Adipocyte (in vitro differentiated cells): Measurements from ENCODE around the gene OSGIN1.

Source experiments
- DNase-seq: peaks from one replicate; pipeline ENCODE4 v3.0.0-alpha.2; 2015; ENCODE audit warnings: low read depth
- H3K27me3 ChIP-seq: replicated peaks from 2 replicates; pipeline ENCODE4 v1.7.0; 2013; ENCODE audit warnings: mild to moderate bottlenecking, low read length, moderate library complexity; ENCODE audit not compliant: control insufficient read depth, insufficient read depth
- H3K36me3 ChIP-seq: 2 replicates; pipeline ENCODE4 v1.7.0; 2013; ENCODE audit warnings: low read length, mild to moderate bottlenecking, moderate library complexity; ENCODE audit not compliant: control insufficient read depth, insufficient read depth, severe bottlenecking
- H3K4me1 ChIP-seq: 2 replicates; pipeline ENCODE4 v1.7.0; 2013; ENCODE audit warnings: mild to moderate bottlenecking, low read length, moderate library complexity; ENCODE audit not compliant: control insufficient read depth, insufficient read depth
- H3K4me3 ChIP-seq: 2 replicates; pipeline ENCODE4 v1.7.0; 2013; ENCODE audit warnings: mild to moderate bottlenecking, low read length, moderate library complexity
- H3K9ac ChIP-seq: 2 replicates; pipeline ENCODE4 v1.7.0; 2013; ENCODE audit warnings: mild to moderate bottlenecking, low read length, moderate library complexity
- H3K9me3 ChIP-seq: 2 replicates; pipeline ENCODE4 v1.7.0; 2013; ENCODE audit warnings: mild to moderate bottlenecking, low read length, moderate library complexity; ENCODE audit not compliant: control insufficient read depth

The OSGIN1 gene, protein sequence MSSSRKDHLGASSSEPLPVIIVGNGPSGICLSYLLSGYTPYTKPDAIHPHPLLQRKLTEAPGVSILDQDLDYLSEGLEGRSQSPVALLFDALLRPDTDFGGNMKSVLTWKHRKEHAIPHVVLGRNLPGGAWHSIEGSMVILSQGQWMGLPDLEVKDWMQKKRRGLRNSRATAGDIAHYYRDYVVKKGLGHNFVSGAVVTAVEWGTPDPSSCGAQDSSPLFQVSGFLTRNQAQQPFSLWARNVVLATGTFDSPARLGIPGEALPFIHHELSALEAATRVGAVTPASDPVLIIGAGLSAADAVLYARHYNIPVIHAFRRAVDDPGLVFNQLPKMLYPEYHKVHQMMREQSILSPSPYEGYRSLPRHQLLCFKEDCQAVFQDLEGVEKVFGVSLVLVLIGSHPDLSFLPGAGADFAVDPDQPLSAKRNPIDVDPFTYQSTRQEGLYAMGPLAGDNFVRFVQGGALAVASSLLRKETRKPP

DNA sequence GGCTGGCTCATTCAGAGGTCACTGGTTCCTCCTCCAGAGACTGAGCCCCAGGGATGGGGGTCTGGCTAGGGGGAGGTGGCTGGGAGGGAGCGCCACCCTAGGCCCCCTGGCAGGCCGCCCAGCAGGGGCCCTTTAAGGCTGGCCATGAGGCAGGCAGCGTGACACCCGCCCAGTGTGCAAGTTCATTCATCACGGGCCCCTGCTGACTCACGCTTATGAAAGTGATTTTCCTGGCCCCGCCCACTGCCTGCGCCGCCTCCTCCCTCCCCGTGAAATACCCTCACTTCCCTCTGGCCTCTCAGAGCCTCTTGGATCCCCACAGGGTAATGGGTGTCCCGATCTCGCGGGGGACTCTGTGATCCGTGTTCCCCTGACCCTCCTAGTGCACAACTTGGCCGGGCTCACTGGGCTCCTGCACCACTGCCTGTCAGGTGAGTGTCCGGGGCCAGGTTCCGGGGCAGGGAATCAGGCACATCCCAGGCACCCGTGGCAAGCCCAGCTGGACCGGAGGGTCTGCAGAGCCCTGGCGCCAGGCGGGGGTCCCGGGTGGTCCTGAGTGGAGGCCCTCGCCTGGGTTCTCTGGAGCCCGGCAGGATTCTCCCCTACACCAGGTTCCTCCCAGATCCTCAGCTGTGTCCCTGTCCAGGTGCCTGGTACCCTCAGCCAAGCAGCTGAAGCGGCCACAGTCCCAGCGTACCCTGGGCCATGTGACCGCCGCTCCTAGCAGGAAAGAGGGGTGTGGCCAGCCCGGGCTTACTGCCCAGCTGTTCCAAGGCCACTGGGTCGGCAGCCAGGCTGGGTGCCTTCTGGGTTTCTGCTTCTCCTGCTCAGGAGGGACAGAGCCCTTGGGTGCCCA, at the start of gene OSGIN1:
OSGIN1 (plus strand) TSS at position 301 of the 856 bp plus-strand sequence. CDS start 4,432 bp downstream, outside the sequence.
- H3K9me3 ChIP-seq, result no peaks in the 10 kb centered on the region
- peak within 1 kb of the TSS; percentile 83 for H3K4me3 ChIP-seq
- no peaks in the 10 kb centered on the region for H3K27me3 ChIP-seq
- H3K36me3 ChIP-seq, result peaks cover 2% of the 10 kb centered on the region
- peak; percentile 97 for DNase-seq
- peak within 1 kb of the TSS; percentile 88 for H3K9ac ChIP-seq
- peaks cover 29% of the 10 kb centered on the region for H3K4me1 ChIP-seq

- no peak for DNase-seq
- peak overlapping the region; percentile 27 for H3K9ac ChIP-seq
These were observed 49.3 kb upstream of the OSGIN1 start for GRCh38 chr16:83903751-83904150.

DNA sequence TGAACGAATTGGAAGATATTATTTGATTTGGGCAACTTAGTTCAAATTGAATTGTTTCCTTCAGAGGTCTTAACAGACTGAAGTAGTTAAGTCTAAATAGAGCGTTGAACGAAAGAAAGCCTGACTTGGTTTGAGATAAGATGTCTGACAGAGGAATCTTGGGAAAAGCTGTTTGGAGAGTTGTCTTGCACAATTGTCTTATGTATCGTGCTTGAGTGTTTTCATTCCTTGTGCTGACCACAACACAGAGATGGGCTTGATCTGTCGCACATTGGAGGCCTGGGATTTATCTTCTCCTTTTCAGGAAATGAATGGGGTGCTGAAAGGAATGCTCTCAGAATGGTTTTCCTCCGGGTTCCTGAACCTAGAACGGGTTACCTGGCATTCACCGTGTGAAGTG, 46.4 kb upstream of the OSGIN1 start:
- Histone ChIP-seq H3K27me3 (no peaks in the 10 kb centered on the region), H3K4me1 (peaks cover 24% of the 10 kb centered on the region), H3K9ac (no peak overlapping the region), H3K4me3 (no peak overlapping the region), H3K36me3 (peaks cover 41% of the 10 kb centered on the region), H3K9me3 (no peaks in the 10 kb centered on the region)
- DNase-seq, result no peak

More at GRCh38 chr16:83903751-83904150, 49.3 kb upstream of the OSGIN1 start:
- peak overlapping the region; percentile 42 for H3K4me3 ChIP-seq
- peaks cover 46% of the 10 kb centered on the region for H3K4me1 ChIP-seq
- H3K27me3 ChIP-seq, result no peaks in the 10 kb centered on the region
- H3K36me3 ChIP-seq, result peaks cover 17% of the 10 kb centered on the region
- no peaks in the 10 kb centered on the region for H3K9me3 ChIP-seq

DNA sequence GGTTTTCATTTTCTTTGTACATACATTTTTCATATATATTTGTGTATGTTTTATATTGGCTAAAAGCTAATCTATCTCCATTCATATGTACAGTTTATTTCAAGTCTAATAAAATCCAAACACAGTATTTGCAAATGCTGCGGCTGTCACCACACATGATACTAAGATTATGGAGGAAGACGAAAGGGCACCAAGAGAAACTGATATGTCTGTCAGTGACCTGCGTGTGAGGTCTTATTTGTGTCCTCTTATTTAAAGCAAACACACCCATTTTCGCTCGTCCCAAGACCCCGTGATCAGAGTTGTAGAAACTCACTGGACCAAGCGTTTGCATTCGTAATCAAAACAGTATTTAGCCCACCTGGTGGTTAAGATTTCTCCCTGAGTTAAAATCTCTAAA, 45.9 kb upstream of the OSGIN1 start:
- no peak overlapping the region for H3K4me3 ChIP-seq
- H3K36me3 ChIP-seq, result peaks cover 46% of the 10 kb centered on the region
- DNase-seq, result no peak
- no peaks in the 10 kb centered on the region for H3K9me3 ChIP-seq
- H3K27me3 ChIP-seq, result no peaks in the 10 kb centered on the region
- H3K9ac ChIP-seq, result no peak overlapping the region
- H3K4me1 ChIP-seq, result peaks cover 22% of the 10 kb centered on the region

DNA sequence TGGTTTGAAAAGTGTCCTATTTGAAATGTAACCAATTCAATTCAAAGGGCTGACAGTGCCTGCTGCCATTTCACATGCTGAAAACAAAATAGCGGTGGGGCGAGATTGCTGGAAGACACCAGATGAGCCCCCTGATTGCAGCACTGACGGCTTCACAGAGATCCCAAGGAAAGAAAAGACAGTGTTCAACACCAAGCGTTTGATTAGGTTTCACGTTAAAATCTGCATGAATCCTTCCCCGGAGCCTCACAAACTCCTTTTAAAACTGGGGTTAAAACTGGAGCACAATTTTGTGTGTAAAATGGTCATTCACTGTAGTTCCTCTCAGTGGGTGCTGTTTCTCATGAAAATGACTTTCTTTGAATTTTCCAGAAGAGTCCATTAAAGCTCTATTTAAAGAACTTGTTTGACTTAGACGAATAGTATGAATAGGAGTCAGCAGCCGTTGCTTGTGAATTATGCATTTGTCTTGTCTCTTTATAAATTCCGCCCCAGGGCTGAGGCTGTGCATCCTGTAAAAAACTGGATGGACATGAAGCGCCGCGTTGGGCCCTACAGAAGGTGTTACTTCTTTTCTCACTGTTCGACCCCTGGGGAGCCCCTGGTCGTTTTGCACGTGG, 45.3 kb upstream of the OSGIN1 start:
- Histone ChIP-seq H3K36me3 (peaks cover 52% of the 10 kb centered on the region), H3K27me3 (no peaks in the 10 kb centered on the region), H3K9ac (no peak overlapping the region), H3K4me1 (peaks cover 21% of the 10 kb centered on the region), H3K9me3 (no peaks in the 10 kb centered on the region), H3K4me3 (no peak overlapping the region)
- DNase-seq, result no peak

DNA sequence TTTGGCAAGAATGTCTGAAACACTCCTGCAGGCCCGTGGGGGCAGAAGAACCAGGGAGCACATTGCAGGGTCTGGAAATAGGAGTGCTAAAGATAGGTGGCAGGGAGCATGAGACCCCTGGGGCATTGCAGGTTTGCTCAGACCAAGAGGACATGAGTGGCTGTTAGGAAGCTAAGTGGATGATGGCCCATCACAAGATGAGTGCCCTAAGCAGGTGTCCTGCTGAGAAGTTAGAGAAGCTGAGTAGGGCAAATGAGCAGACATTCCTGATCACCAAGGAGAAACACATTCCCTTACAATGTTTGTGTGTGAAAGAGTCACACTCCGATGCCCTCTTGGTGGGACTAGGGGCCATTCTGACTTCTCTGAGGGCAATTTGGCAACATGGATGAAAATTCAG, 44.2 kb upstream of the OSGIN1 start:
- Histone ChIP-seq H3K9ac (no peak overlapping the region), H3K36me3 (peaks cover 58% of the 10 kb centered on the region), H3K27me3 (no peaks in the 10 kb centered on the region), H3K9me3 (no peaks in the 10 kb centered on the region), H3K4me3 (no peak overlapping the region), H3K4me1 (peaks cover 10% of the 10 kb centered on the region)
- no peak for DNase-seq

DNA sequence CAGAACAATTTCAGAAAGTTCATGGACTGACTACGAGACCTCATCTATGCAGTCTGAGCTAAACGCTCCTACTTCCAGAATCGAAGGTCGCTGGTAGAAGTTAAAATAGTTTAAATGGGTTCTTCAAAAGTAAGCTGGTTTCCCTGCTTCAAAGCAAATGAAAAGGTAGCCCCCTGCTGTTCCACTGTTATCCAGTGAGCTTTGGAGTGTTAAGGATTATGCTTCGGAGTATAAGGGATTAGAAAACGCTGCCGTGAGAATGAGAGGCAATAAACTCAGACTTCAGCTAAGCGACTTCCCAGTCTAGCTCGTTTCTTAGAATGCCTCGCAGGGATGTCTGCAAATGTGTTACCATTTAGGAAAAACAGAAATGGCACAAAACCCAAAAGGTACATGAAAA, 41.8 kb upstream of the OSGIN1 start:
- no peaks in the 10 kb centered on the region for H3K4me1 ChIP-seq
- H3K4me3 ChIP-seq, result no peak overlapping the region
- no peak overlapping the region for H3K9ac ChIP-seq
- no peaks in the 10 kb centered on the region for H3K27me3 ChIP-seq
- no peak for DNase-seq
- peaks cover 82% of the 10 kb centered on the region for H3K36me3 ChIP-seq
- H3K9me3 ChIP-seq, result no peaks in the 10 kb centered on the region

DNA sequence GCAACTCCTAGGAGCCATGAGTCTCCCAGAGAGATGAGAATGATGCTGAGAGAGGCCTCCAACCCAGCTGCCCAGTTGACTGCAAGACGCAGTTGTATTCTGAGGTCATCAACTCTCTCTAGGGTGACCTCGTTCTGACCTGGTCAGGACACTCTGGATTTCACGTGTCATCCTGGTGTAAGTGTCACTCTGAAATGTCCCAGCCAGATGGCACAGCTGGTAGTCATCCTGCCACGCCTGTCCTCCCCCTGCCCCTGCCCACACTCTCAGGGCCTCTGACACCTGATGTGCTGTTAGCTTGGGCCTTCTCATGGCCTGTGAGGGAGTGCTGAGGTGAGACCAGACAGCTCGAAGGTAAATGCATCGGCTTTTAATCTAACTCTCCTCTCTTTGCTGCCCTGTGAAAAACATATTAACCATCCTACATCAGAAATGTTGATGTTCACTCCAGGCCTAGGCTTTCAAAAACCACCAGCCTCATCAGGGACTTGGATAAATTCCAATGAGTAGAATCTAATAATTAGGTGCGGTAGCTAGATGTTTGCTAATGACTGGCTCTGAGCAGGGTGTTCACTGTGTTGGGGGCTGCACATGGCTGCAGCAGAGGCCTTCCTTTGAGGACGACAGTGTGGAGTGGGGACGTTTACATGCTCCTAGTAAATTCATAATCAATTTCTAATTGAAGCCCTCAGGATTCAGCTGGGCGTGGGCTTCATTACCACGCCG, 40.4 kb upstream of the OSGIN1 start:
- Histone ChIP-seq H3K36me3 (peaks cover 85% of the 10 kb centered on the region), H3K4me3 (no peak overlapping the region), H3K4me1 (no peaks in the 10 kb centered on the region), H3K9me3 (no peaks in the 10 kb centered on the region), H3K9ac (no peak overlapping the region), H3K27me3 (no peaks in the 10 kb centered on the region)
- no peak for DNase-seq

DNA sequence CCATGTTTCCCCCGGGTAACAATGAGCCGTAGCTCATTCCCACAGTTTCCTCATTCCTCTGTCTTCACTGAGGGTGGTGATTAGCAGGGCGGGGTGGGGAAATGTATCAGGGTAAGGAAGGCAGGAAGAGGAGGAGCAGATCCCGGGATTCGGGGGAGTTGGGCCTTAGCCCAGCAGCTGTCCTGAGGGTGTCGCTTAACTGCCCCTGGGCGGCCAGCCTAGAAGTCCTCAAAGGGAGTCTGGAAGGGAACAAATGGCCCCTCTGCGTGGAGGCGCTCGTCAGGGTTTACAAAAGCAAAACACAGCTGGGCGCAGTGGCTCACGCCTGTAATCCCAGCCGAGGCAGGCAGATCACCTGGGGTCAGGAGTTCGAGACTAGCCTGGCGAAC, 39.8 kb upstream of the OSGIN1 start:
- H3K27me3 ChIP-seq, result no peaks in the 10 kb centered on the region
- no peaks in the 10 kb centered on the region for H3K4me1 ChIP-seq
- H3K36me3 ChIP-seq, result peaks cover 86% of the 10 kb centered on the region
- no peak for DNase-seq
- no peak overlapping the region for H3K9ac ChIP-seq
- H3K4me3 ChIP-seq, result no peak overlapping the region
- H3K9me3 ChIP-seq, result no peaks in the 10 kb centered on the region

DNA sequence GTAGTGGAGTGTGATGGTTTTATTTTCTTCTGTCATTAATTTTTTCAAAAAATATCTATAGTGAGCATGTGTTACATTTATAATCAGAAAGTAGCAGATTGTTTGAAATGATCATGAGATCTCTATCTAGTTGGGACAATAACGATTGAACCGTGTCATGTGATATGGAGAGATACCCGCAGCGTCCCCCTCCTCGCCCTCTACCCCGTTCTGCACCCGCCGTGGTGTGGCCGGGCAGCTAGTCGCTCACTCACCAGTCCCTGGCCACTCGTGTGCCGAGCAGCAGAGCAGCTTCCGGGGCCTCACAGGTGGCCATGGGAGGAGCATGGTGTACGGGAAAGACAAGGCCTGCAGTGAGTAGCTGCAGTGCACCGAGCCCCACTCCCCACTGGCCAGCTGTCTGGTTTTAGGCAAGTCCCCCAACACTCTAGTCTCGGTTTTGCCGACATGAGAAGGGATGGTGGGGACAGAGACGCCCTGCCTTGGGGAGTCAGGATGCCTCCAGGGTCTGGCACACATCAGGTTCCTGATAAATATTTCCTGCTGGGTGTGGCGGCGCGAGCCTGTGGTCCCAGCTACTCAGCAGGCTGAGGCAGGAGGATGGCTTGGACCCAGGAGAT, 38.8 kb upstream of the OSGIN1 start:
- Histone ChIP-seq H3K27me3 (no peaks in the 10 kb centered on the region), H3K4me3 (no peak overlapping the region), H3K36me3 (peaks cover 86% of the 10 kb centered on the region), H3K9ac (no peak overlapping the region), H3K4me1 (no peaks in the 10 kb centered on the region), H3K9me3 (no peaks in the 10 kb centered on the region)
- DNase-seq, result no peak
